GM23248 (cell line): ENCODE results near the gene TEAD4.

ENCODE experiments used
- EZH2 ChIP-seq: fragments of 200-600 bp; sonication (generic); IDR thresholded peaks from 2 replicates; pipeline ENCODE4 v1.6.1; 2018; ENCODE audit warnings: antibody characterized with exemption, mild to moderate bottlenecking; ENCODE audit not compliant: insufficient read depth, poor library complexity, severe bottlenecking
- EZH2phosphoT487 ChIP-seq: fragments of 200-600 bp; sonication (generic); IDR thresholded peaks from 2 replicates; pipeline ENCODE4 v1.6.1; 2018; ENCODE audit warnings: antibody characterized with exemption, moderate library complexity, mild to moderate bottlenecking, low read depth; ENCODE audit not compliant: insufficient read depth

DNA sequence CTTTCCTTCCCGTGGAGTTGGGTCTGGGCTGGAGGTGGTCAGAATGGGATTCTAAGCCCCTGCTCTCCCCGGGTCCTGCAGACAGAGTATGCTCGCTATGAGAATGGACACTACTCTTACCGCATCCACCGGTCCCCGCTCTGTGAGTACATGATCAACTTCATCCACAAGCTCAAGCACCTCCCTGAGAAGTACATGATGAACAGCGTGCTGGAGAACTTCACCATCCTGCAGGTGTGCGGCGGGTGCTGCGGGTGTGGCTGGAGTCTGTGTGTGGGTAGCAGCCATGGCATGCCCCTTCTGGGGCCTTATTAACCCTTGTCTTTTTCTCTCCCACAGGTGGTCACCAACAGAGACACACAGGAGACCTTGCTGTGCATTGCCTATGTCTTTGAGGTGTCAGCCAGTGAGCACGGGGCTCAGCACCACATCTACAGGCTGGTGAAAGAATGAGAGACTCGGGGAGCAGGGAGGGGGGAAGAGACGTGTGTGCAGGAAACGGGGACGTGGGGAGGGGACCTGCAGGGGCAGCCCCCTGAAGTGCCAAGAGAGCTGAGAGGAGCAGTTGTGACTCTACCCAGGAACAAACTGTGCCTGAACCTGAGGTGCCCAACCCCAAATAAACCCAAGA, 80.9 kb downstream of the TEAD4 start:
- TF ChIP-seq EZH2 (no peak), EZH2phosphoT487 (no peak)
